Thymus (tissue), 11 donors: Measurements from ENCODE around the gene CAGE1. TPM values are rescaled to one million over a fixed set of nuclear protein-coding genes. Genes with fewer than 3 reads are reported as not detected.

Source experiments
- DNase-seq, 9 donors: peaks; one replicate each; pipeline ENCODE4 v3.0.0-alpha.2; 2013; ENCODE audit warnings: low spot score in 9 of 9, low read depth in 6 of 9, missing footprints in 1 of 9
- H3K27ac ChIP-seq, 2 donors: one replicate each; pipeline ENCODE4 v1.5.1; 2013; ENCODE audit warnings: control low read depth in 1 of 2, low read depth in 1 of 2, low read length in 1 of 2, mild to moderate bottlenecking in 1 of 2, moderate library complexity in 1 of 2
- H3K27me3 ChIP-seq, 2 donors: one replicate each; pipeline ENCODE4 v1.5.1; 2013; ENCODE audit warnings: low read length in 1 of 2; ENCODE audit not compliant: control insufficient read depth in 2 of 2, insufficient read depth in 1 of 2
- H3K36me3 ChIP-seq, 2 donors: one replicate each; pipeline ENCODE4 v1.5.1; 2013; ENCODE audit warnings: low read length in 1 of 2, mild to moderate bottlenecking in 1 of 2, moderate library complexity in 1 of 2; ENCODE audit not compliant: control insufficient read depth in 2 of 2, insufficient read depth in 2 of 2
- H3K4me1 ChIP-seq, 2 donors: one replicate each; pipeline ENCODE4 v1.5.1; 2013; ENCODE audit warnings: low read length in 2 of 2; ENCODE audit not compliant: control insufficient read depth in 2 of 2, insufficient read depth in 2 of 2
- H3K4me3 ChIP-seq, 2 donors: one replicate each; pipeline ENCODE4 v1.5.1; 2013; ENCODE audit warnings: low read length in 2 of 2, control low read depth in 1 of 2, mild to moderate bottlenecking in 1 of 2
- H3K9me3 ChIP-seq, 2 donors: one replicate each; pipeline ENCODE4 v1.5.1; 2013; ENCODE audit warnings: low read length in 1 of 2, mild to moderate bottlenecking in 1 of 2; ENCODE audit not compliant: control insufficient read depth in 2 of 2, insufficient read depth in 1 of 2
- WGBS: extraction: QIAGEN DNeasy Blood & Tissue Kit; methylation state at CpG from one replicate; pipeline ENCODE4 v1.1.7; 2013; 5-methylcytosine and 5-hydroxymethylcytosine counted together
- polyA plus RNA-seq: library from polyadenylated mRNA; stranded (reverse); fragments of 200-250 nt; gene quantifications from one replicate; pipeline ENCODE4 v1.2.3, GENCODE V29; 2013
- total RNA-seq: library from RNA; stranded (reverse); fragments of 120-200 nt; gene quantifications from one replicate; pipeline ENCODE4 v1.2.4, GENCODE V29; 2013
- donor health status: healthy.

The CAGE1 gene
- total and polyA plus RNA-seq, 2 donors: 0.02 to 0.09 TPM

GRCh38 chr6:7295916-7296315 is 93.6 kb downstream of the CAGE1 start:
- Histone ChIP-seq H3K9me3 (no peaks in the 10 kb centered on the region), H3K4me1 (no peaks in the 10 kb centered on the region), H3K4me3 (no peak overlapping the region), H3K27me3 (no peaks in the 10 kb centered on the region), H3K36me3 (peaks cover 35 to 69% of the 10 kb centered on the region in 2 donors), H3K27ac (no peak overlapping the region)
- WGBS: 98% methylated on average over 3 of the region's 3 CpGs
- no peak for DNase-seq

DNA sequence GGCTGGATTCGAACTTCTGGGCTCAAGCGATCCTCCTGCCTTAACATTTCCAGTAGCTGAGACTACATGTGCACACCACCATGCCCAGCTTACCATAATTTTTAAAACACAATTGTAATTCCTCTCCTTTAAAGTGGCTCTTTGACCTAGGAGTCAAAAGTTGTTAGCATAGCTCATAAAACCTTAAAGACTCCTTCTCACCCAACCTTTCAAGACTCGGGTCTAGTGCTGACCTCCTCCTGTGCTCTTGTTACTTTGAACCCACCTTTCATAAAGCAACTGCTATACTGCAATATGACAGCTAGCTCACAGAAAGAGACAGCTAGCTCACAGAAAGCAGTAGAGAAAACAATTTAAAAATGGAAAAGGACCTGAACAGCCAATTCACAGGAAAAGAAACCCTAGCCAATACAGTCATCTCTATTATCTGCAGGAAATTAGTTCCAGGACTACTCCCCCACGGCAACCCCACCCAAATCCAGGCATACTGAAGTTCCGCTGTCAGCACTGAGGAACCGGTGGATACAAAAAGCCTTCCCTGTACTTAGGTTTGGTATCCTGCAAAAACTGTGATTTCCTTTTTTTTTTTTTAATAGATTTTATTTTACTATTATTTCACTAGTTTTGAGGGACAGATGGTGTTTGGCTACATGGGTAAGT is 96.8 kb downstream of the CAGE1 start:
- Histone ChIP-seq H3K4me1 (no peaks in the 10 kb centered on the region), H3K27me3 (no peaks in the 10 kb centered on the region), H3K36me3 (peaks cover 31 to 71% of the 10 kb centered on the region in 2 donors), H3K27ac (no peak overlapping the region), H3K4me3 (no peak overlapping the region), H3K9me3 (no peaks in the 10 kb centered on the region)
- WGBS: over 99% methylated on average over 6 of the region's 6 CpGs
- DNase-seq: no peak

DNA sequence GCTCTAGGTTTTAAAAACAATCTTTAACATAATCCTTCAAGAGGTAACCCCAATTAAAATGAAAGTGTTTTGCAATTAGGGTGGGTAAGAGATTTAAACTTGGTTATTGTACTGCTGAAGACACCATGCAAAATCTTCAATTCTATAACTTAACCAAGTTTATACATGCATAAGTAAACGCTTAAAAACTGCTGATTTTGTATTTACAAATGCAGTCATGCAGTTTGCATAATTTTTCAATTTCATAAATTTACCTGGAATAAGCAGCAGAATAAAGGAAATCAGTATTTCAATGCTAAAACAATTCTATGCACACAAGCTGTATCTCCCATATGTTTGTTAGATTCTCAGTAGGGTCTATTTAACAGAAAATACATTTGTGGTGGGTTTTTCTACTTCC is 99.5 kb downstream of the CAGE1 start:
- 95% methylated on average over 1 of the region's 1 CpG for WGBS
- no peak overlapping the region for H3K27ac ChIP-seq
- DNase-seq: no peak
- no peaks in the 10 kb centered on the region for H3K9me3 ChIP-seq
- H3K4me3 ChIP-seq: no peak overlapping the region
- no peaks in the 10 kb centered on the region for H3K4me1 ChIP-seq
- H3K36me3 ChIP-seq: peaks cover 23 to 61% of the 10 kb centered on the region in 2 donors
- no peaks in the 10 kb centered on the region for H3K27me3 ChIP-seq

DNA sequence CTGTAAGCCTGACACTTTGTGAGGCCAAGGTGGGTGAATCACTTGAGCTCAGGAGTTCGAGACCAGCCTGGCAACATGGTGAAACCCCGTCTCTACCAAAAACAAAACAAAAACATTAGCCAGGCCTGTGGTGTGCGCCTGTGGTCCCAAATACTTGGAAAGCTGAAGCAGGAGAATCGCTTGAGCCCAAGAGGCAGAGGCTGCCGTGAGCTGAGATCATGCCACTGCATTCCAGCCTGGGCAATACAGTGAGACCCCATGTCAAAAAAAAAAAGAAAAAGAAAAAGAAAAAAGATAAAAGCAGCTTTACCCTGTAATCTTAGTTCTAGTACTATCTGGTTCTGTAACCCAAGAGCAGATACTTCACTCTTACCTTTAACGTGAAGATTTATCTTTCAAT is 104.1 kb downstream of the CAGE1 start:
- H3K36me3 ChIP-seq: peaks cover 17 to 28% of the 10 kb centered on the region in 2 donors
- no peaks in the 10 kb centered on the region for H3K27me3 ChIP-seq
- DNase-seq: no peak
- no peak overlapping the region for H3K27ac ChIP-seq
- no peaks in the 10 kb centered on the region for H3K9me3 ChIP-seq
- 99% methylated on average over 6 of the region's 6 CpGs for WGBS
- no peak overlapping the region for H3K4me3 ChIP-seq
- peaks cover 2 to 8% of the 10 kb centered on the region in 2 donors for H3K4me1 ChIP-seq

- H3K9me3 ChIP-seq: no peaks in the 10 kb centered on the region
- H3K27ac ChIP-seq: no peak overlapping the region
- peaks cover 13 to 15% of the 10 kb centered on the region in 2 donors for H3K36me3 ChIP-seq
- no peak overlapping the region for H3K4me3 ChIP-seq
- WGBS: 100% methylated on average over 2 of the region's 2 CpGs
- peaks cover 2 to 8% of the 10 kb centered on the region in 2 donors for H3K4me1 ChIP-seq
- H3K27me3 ChIP-seq: no peaks in the 10 kb centered on the region
- DNase-seq: no peak
Observed at GRCh38 chr6:7283676-7284075, 105.9 kb downstream of the CAGE1 start.

DNA sequence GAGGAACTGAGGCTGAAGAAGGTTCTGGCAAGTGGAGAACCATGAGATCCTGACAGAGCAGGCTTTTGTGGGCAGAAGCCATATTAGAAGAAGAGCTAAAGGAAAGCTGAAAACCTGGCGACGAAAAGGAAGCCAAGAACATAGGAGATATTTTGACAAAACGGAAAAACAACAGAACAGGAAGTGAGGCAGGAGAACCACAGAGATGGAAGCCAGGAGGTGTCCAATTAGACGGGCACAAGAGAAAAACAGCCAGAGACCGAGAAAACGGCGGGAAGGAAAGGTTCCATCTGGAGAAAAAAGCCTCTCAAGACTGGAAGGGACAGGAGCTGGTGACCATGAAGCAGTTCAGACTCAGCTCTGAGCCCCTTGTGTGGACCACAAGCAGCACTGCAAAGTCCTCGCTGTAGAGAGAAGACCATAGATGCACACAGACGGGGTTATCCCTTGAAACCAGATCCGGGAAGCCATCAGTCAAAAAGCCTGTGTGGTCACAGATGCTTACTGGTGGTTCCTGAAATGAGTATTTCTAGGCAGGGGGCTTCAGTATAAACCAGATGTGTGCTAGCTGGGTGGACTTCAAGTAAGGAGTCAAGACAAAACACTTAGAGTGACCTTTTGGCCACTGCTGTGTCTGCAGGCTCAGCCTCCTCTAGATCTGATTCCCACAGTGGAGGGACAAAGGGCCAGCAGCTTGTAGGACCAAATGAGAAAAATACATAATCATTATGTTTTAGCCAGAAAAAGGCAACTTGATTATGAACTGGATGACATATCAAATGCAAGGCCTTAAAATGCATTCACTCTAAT is 107.2 kb downstream of the CAGE1 start:
- Histone ChIP-seq H3K27ac (no peak overlapping the region), H3K4me1 (peaks cover 2 to 8% of the 10 kb centered on the region in 2 donors), H3K9me3 (no peaks in the 10 kb centered on the region), H3K4me3 (no peak overlapping the region), H3K36me3 (peaks cover 7 to 10% of the 10 kb centered on the region in 2 donors), H3K27me3 (no peaks in the 10 kb centered on the region)
- 46% methylated on average over 10 of the region's 10 CpGs for WGBS
- peak in 1 of 9 donors; percentile 22 for DNase-seq

Other genes with a start within 250 kb of the CAGE1 start
- 56.9 TPM for gene SSR1, start 76.5 kb downstream of the CAGE1 start, total RNA-seq
- gene SSR1, start 76.5 kb downstream of the CAGE1 start, polyA plus RNA-seq: 38.9 TPM
- 21.3 TPM for gene RIOK1, start 66 bp upstream of the CAGE1 start, total RNA-seq
- gene RIOK1, start 66 bp upstream of the CAGE1 start, polyA plus RNA-seq: 26.6 TPM
- 40.7 TPM for gene DSP, start 151.9 kb upstream of the CAGE1 start, total RNA-seq
- gene DSP, start 151.9 kb upstream of the CAGE1 start, polyA plus RNA-seq: 64.6 TPM
- 9.6 TPM for gene SNRNP48, start 200.5 kb upstream of the CAGE1 start, total RNA-seq
- gene SNRNP48, start 200.5 kb upstream of the CAGE1 start, polyA plus RNA-seq: 9.7 TPM